ENCODE results near the gene CST4.

DNA sequence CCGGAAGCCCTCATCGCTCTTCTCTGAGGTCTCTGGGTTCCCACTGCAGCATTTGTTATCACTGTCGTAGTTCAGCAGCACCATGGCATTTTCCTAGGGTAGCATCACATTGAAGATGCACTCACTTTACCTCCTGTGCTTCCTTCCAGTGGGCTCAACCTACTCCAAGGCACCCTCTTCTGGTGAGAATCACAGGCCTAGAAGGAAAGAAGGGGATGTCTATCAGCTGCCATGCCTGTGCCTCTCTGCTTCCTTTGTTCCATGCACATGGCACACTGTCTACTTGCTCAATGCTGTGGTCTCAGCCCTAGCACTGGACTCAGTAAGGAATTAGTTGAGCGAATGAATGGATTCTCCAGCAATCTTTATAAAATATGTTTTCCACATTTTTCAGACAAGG, 22.6 kb downstream of the CST4 start:
- TF ChIP-seq, protein P1, sequence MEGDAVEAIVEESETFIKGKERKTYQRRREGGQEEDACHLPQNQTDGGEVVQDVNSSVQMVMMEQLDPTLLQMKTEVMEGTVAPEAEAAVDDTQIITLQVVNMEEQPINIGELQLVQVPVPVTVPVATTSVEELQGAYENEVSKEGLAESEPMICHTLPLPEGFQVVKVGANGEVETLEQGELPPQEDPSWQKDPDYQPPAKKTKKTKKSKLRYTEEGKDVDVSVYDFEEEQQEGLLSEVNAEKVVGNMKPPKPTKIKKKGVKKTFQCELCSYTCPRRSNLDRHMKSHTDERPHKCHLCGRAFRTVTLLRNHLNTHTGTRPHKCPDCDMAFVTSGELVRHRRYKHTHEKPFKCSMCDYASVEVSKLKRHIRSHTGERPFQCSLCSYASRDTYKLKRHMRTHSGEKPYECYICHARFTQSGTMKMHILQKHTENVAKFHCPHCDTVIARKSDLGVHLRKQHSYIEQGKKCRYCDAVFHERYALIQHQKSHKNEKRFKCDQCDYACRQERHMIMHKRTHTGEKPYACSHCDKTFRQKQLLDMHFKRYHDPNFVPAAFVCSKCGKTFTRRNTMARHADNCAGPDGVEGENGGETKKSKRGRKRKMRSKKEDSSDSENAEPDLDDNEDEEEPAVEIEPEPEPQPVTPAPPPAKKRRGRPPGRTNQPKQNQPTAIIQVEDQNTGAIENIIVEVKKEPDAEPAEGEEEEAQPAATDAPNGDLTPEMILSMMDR (IDR thresholded peaks at IDR 0.05): no peak
- no peak for TF ChIP-seq POLR2A (IDR thresholded peaks at IDR 0.05)
